Muscle of arm (tissue), 12 donors: Measurements from ENCODE around the gene PSMA3. TPM values are rescaled to one million over a fixed set of nuclear protein-coding genes. Genes with fewer than 3 reads are reported as not detected.
A peak's percentile ranks its signal among the peaks of the same experiment; 100 is the strongest.
"Not testable (repeated sequence)": the region's sequence is repeated elsewhere in the genome, so short reads cannot be mapped to it uniquely, and the experiment has no call there.

Experiments
- DNase-seq: peaks from one replicate; pipeline ENCODE4 v3.0.0-alpha.2; 2013
- polyA plus RNA-seq, 12 donors: library from polyadenylated mRNA; unstranded; fragments of 120-200 nt; gene quantifications; one replicate each; pipeline ENCODE4 v1.2.1, GENCODE V29; 2013; ENCODE audit not compliant: insufficient read length in 12 of 12

The PSMA3 gene
- polyA plus RNA-seq, 12 donors, result 65.1 to 145 (median 107) TPM; not detected in 1

GRCh38 chr14:58249611-58250010 lies 5.0 kb downstream of the PSMA3 start:
- DNase-seq, result no peak

GRCh38 chr14:58258156-58258555 lies 13.5 kb downstream of the PSMA3 start:
- DNase-seq, result no peak

- not testable (repeated sequence) for DNase-seq
These were observed 17.4 kb downstream of the PSMA3 start for GRCh38 chr14:58262005-58262404.

- no peak for DNase-seq
These were observed 20.8 kb downstream of the PSMA3 start for GRCh38 chr14:58265401-58265800.

DNA sequence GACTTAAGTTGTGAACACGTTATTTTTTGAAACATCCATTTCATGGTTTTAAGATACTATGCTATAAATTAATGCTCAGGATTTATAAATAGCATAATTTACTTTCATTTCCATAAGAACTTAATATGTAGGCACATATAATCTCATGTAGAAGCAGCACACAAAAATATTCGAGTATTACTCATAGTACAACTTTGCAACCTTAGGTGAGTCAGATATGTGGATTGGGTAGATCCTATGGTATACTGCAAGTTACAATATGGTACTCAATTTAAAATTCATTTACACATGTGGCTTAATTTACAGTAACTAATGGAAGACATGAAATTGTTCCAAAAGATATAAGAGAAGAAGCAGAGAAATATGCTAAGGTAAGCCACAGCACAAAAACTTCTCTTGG lies 26.0 kb downstream of the PSMA3 start:
- DNase-seq, result no peak

DNA sequence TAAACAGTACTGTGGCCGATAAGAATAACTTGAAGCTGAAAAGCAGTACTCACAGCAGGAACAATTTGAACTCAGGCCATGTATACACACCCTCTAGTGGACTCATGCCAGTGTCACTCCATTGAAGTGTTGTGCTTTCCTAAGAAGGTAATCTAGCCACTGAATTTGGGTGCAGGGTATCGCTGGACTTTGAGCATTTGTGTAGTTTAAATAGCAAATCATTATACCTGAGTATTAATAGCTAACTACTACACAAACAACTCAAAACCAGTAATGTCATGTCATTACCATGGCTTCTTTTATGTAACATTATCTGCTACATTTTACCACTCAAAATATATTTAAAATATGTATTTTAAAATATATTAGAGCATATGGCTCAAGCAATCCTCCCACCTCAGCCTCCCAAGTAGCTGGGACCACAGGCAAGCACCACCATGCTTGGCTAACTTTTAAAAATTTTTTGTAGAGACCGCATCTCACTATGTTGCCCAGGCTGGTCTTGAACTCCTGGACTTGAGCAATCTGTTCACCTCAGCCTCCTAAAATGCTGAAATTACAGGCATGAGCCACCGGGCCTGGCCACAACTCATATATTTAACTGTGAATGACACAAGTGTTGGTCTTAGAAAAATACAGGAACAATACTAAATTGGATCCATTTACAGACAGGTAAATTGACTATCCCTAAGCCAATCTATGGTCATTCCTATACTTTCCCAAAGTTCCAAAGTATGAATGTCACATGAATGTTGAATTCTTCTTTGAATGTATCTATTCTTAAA lies 28.1 kb downstream of the PSMA3 start:
- DNase-seq, result no peak

DNA sequence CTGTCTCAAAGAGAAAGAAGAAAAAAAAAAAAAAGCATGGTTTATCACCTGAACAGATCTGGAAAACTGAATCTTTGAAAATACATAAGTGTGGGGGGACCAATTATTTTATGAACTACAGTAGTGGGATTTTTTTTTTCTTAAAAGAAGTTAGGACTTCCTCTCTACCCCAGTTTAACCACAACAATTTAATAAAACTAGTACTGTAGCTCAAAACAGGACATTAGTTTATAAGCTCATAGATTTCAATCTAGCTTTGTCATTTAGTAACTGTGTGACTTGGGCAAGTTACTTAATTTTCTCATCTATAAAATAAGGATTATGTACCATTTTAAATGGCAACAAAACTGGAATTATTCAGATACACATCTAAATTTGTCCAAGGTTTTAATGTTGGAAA lies 30.2 kb downstream of the PSMA3 start:
- DNase-seq, result no peak

DNA sequence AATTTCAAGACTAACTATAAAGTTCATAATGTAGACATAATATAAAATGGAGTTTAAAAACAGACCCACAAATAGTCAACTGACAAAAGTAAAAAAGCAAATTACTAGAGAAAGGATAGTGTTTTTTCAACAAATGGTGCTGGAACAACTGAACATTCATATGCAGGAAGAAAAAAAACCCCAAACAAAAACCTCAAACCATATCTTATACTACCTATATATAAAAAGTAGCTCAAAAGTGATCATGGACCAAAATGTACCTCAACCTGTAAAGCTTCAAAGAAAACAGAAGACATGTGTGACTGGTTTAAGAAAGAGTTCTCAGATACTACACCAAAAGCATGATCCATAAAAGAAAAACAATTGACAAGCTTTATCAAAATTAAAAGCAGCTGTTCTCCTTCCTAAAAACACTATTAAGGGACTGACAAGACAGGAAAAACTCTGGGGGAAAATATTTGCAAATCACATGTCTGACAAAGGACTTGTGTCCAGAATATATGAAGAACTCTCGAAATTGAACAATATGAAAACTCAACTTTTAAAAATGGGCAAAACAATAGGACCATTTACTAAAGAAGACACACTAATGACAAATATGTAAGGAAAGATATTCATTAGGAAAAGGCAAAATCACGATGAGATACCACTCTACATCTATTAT lies 31.0 kb downstream of the PSMA3 start:
- no peak for DNase-seq

- DNase-seq, result no peak
These were observed 31.6 kb downstream of the PSMA3 start for GRCh38 chr14:58276208-58276607.

GRCh38 chr14:58278177-58278576 lies 33.5 kb downstream of the PSMA3 start:
- DNase-seq, result no peak

GRCh38 chr14:58280954-58281787 lies 36.5 kb downstream of the PSMA3 start:
- DNase-seq, result peak; percentile 41

- no peak for DNase-seq
These were observed 37.3 kb downstream of the PSMA3 start for GRCh38 chr14:58281969-58282368.

DNA sequence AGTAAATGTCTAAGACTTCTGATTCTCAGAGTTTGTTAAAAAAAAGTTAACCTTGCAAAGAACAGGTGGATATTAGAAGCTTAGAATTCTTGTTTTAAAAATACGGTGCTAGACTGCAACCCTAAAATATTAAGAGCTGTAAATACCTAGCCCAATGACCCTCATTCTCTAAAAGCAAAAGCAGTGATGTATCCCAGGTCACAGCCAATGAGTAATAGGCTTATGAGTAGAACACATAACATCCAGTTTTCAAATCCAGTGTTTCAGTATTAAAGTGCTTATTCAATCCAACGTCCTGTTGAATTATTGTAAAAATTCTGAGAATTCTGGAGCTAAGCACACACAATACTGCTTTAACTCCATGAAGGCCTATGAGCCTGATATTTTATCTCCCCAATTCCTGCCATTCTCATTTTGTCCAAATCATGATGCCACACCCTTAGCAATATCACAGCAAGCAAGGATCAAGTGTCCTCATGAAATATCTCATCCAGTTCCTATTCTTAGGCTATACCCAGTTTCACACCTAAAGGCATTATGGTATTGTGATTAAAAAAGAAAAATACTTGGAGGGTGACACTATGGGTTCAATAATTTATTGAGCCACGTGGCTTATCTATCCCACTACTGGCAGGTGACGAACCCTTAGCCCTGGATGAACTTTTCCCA lies 38.4 kb downstream of the PSMA3 start:
- no peak for DNase-seq

- DNase-seq, result no peak
These were observed 39.1 kb downstream of the PSMA3 start for GRCh38 chr14:58283730-58284129.

GRCh38 chr14:58285132-58285531 lies 40.5 kb downstream of the PSMA3 start:
- DNase-seq, result no peak

GRCh38 chr14:58287607-58288042 lies 43.0 kb downstream of the PSMA3 start:
- DNase-seq, result no peak

- DNase-seq, result no peak
These were observed 43.6 kb downstream of the PSMA3 start for GRCh38 chr14:58288106-58288792.

DNA sequence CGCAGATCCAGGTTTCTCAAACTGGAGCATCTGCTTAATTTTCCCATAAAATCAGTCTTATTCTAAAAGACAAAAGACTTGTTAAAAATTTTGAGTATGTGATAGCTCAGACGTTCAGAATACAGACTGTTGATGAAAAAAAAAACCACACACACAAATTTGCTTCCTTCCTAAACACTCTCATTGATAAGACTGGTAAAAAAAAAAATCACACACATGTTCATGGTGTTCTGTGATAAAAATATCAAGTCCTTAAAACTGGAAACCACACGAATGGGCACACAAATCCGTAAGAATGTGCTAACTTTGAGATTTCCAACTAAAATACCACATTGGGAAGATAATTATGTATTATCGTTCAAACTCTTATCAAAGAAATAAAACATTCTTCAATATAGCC lies 47.0 kb downstream of the PSMA3 start:
- no peak for DNase-seq

DNA sequence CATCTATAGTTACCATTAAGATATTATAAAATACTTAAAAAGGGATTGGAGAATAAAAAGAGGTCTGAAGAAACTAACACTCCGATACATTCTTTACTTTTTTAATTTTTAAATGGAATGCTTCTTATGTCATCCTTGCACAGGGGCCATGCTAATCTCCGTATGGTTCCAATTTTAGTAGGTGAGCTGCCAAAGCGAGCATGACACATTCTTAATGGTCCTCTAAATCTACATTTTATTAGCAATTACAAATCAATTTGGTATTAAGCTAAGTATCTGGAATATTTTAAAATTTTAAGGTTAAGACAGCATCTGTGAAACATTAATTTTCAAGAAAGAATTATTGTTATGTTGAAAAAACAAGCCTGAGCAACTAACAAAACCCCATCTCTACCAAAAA lies 47.5 kb downstream of the PSMA3 start:
- DNase-seq, result no peak

DNA sequence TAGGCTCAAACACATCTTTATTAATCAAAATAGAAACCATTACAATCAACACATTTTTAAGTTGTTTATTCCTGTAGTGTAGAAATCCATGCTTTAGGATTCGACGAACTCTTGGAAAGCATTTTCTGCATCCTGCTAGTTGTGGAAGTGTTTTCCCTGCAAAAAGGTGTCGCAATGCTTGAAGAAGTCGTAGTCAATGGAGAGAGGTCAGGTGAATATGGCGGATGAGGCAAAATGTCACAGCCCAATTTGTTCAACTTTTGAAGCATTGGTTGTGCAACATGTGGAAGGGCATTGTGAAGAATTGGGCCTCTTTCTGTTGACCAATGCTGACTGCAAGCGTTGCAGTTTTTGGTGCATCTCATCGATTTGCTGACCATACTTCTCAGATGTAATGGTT lies 49.6 kb downstream of the PSMA3 start:
- no peak for DNase-seq

GRCh38 chr14:58296726-58297125 lies 52.1 kb downstream of the PSMA3 start:
- DNase-seq, result no peak
